Measurements from ENCODE around the gene COL24A1. TPM values are rescaled to one million over a fixed set of nuclear protein-coding genes. Genes with fewer than 3 reads are reported as not detected.

COL24A1 gene
- total RNA-seq, 1 experiment from 2014 or later = 0.08 TPM

GRCh38 chr1:85746777-85747176, 409.8 kb downstream of the COL24A1 start:
- ChIA-PET POLR2A (no interaction called here), CTCF (no interaction called here)
- no peak for ATAC-seq
- no peak for DNase-seq (ENCODE audit: low read depth, low spot score)
- BruUV-seq (replicated peaks) = no TSS peak
- Histone ChIP-seq H3K4me3 (ENCODE audit: low read depth in 2 of 2, low read length in 2 of 2) (no peak overlapping the region), H3K9me3 (ENCODE audit: control insufficient read depth, insufficient read depth, low read depth, low read length) (no peaks in the 10 kb centered on the region), H3K4me1 (ENCODE audit: control insufficient read depth, insufficient read depth, low read length) (no peaks in the 10 kb centered on the region), H3K36me3 (ENCODE audit: control insufficient read depth, insufficient read depth, low read length) (no peaks in the 10 kb centered on the region), H3K27me3 (ENCODE audit: control insufficient read depth, insufficient read depth, low read length) (no peaks in the 10 kb centered on the region), H3K27ac (ENCODE audit: low read length) (no peak overlapping the region)
- intact Hi-C loops (cut with micrococcal nuclease; ENCODE audit: unreplicated experiment) (no loop called here), in situ Hi-C loops (cut with HindIII; ENCODE audit: low pct_unique_long_range_greater_than_20kb, low sequenced_read_pairs) (no loop called here)
- TF ChIP-seq POLR2AphosphoS5 (IDR thresholded peaks at IDR 0.05; ENCODE audit: low read depth, low read length) (no peak), TCF7L2 (IDR thresholded peaks at IDR 0.05; ENCODE audit: low read depth, low read length) (no peak), CTCF (IDR thresholded peaks at IDR 0.05) (peak; percentile 29; the same call in 1 of the 2 replicates)

GRCh38 chr1:85743814-85744213, 412.8 kb downstream of the COL24A1 start:
- in situ Hi-C loops (cut with HindIII; ENCODE audit: low pct_unique_long_range_greater_than_20kb, low sequenced_read_pairs) = no loop called here
- TF ChIP-seq SIN3A (IDR thresholded peaks at IDR 0.05; ENCODE audit: borderline replicate concordance, insufficient read depth, low read depth, low read length) (no peak), TCF7L2 (IDR thresholded peaks at IDR 0.05; ENCODE audit: low read depth, low read length) (no peak), POLR2AphosphoS5 (IDR thresholded peaks at IDR 0.05; ENCODE audit: low read depth, low read length) (no peak), CTCF (IDR thresholded peaks at IDR 0.05) (no peak), REST (IDR thresholded peaks at IDR 0.05; ENCODE audit: insufficient read depth in 1 of 2, low read depth in 2 of 2, low read length in 1 of 2) (no peak)
- no peak overlapping the region for H3K27ac ChIP-seq (ENCODE audit: low read length)
- DNase-seq (ENCODE audit: low read depth, low spot score) (no peak), ATAC-seq (no peak)
- H3K4me3 ChIP-seq (ENCODE audit: low read depth in 2 of 2, low read length in 2 of 2) = no peak overlapping the region
- no peaks in the 10 kb centered on the region for H3K4me1 ChIP-seq (ENCODE audit: control insufficient read depth, insufficient read depth, low read length)
- H3K9me3 ChIP-seq (ENCODE audit: control insufficient read depth, insufficient read depth, low read depth, low read length) = no peaks in the 10 kb centered on the region
- no peaks in the 10 kb centered on the region for H3K27me3 ChIP-seq (ENCODE audit: control insufficient read depth, insufficient read depth, low read length)
- ChIA-PET POLR2A (no interaction called here), CTCF (no interaction called here)
- no TSS peak for BruUV-seq (replicated peaks)
- H3K36me3 ChIP-seq (ENCODE audit: control insufficient read depth, insufficient read depth, low read length) = no peaks in the 10 kb centered on the region
- intact Hi-C loops (cut with micrococcal nuclease; ENCODE audit: unreplicated experiment) = no loop called here

Data from Panc1 (cell line).